Activated CD8-positive, alpha-beta memory T cell treated with anti-CD3 and anti-CD28 coated beads, Interleukin-2, amount 50 U/mL, for 1 hour (primary cell): Measurements from ENCODE around the gene NAALADL2.
"Not testable (repeated sequence)": the region's sequence is repeated elsewhere in the genome, so short reads cannot be mapped to it uniquely, and the experiment has no call there.

Experiments used
- DNase-seq: peaks from one replicate; pipeline ENCODE4 v3.0.0-alpha.2; 2020; ENCODE audit errors: extremely low read depth

NAALADL2 gene

GRCh38 chr3:175073219-175073905, 214.2 kb downstream of the NAALADL2 start:
- DNase-seq, result no peak

GRCh38 chr3:175075269-175075668, 216.1 kb downstream of the NAALADL2 start:
- DNase-seq, result no peak

GRCh38 chr3:175077216-175077615, 218.1 kb downstream of the NAALADL2 start:
- DNase-seq, result no peak

DNA sequence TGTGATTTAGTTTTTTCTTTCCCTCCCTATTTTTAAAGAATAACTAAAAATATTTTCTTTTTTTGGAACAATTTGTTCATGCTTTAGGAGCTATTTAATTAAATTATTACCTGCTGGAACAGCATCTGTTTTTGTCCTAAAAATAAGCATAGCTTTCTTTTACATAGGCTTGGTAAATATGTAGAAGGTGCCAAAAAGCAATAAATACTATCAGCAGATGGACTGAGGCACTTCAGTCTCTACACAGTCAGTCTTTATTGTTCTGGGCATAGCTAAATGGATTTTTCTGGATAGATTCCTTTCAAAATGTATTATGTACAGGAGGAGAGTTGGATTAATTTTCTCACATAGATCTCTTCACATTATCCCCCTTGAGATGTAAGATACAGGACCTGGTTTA, 223.5 kb downstream of the NAALADL2 start:
- DNase-seq, result no peak

DNA sequence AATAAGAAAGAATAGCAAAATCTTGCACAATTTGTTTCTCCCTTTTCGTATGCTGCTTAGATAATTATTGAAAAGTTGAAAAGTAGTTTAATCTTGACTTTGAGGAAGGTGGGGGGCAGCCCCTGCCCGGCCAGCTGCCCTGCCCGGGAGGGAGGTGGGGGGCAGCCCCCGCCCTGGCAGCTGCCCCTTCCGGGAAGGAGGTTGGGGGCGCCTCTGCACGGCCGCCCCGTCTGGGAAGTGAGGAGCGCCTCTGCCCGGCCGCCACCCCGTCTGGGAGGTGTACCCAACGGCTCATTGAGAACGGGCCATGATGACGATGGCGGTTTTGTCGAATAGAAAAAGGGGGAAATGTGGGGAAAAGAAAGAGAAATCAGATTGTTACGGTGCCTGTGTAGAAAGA, 228.0 kb downstream of the NAALADL2 start:
- not testable (repeated sequence) for DNase-seq

DNA sequence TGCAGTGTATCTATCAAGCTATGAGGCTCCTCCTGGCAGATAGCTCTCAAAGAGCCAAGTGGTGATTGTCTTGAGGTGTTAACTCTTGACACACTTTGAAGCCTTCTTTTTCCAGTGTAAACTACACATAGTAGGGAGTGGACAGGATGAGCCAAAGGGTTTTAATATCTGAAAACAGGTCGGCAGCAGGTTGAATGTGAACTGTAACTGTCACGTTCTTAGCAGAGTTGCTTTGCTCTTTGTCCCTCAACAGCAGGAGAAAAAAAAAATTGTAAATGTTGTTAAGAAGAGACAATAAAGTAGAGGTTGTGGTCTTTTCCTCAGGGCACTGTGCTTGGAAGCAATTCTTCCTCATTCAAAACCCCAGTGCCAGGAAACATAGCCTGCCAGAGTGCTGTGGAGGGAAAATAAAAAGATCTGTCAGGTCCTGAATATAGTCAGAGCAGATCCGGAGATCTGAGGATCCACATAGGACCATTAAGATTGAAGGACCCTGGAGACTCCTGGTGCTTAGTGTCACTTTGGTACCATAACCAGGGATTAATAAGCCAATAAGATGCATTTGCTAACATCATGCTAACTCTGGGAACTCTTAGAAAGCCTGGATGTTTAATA, 229.7 kb downstream of the NAALADL2 start:
- no peak for DNase-seq

DNA sequence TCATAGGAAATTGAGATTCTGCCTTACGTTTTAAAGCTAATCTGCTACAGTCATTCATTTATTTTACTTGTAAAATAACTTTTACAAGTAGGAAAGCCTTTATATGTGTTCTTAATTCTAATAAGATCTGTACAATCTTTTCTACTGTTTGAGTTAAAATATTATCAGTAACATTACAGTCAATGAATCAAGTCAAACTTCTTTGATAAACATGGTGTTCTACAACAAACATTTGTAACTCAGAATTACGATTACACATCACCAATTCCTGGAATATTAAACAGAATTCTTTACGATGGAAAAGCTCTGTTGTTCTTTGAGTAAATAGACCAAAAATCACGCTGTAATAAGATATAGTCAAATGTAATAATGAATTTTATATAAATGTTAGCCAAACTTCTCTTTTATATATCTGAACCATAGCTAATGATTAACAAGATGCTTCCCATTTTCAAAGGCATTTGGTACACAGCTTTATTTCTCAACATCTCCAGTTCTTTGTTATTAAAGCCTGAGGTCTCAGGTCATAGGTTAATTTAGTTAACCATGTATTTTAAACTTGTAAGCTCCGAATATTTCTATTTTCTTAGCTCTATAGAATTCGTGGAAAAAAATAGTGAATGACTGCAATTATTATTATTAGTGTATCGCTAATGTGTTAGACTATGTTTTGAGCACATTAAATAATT, 232.4 kb downstream of the NAALADL2 start:
- DNase-seq, result no peak

- no peak for DNase-seq
Measured at GRCh38 chr3:175093748-175094147, 234.6 kb downstream of the NAALADL2 start.

DNA sequence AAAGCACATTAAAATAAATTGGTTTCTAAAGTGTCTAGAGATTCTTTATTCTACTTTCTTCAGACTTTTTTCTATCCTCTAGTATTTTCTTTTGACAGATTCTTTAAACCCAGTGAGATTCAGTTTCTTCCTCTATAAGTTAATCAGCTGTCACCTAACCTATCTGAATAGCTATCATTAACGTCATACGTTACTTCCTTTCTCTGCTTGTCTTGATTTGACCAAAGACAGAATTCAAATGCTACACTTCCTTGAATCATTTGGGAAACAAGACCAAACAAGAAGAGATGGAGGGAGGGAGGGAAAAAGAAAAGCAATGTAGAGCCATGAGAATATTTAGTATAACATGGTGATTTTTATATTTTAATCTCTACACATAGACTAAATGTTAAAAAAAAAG, 235.2 kb downstream of the NAALADL2 start:
- no peak for DNase-seq

DNA sequence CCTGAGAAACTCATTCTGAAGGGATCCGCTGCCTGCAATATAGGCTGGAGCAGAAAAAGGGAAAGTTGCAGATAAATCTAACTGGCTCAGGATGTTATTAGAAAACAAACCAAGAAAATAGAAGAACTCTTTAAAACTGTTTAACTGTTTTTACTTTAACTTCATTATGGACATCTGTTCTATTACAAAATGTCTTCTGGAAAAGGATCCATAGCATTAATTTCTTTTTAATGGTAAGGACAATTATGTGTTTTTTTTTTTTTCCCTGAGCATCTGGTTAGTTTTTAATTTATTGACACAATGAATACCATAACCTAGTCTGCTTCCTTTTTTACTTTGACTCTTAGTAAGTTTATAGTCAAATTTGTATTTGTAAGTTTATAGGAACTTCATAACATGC, 239.5 kb downstream of the NAALADL2 start:
- no peak for DNase-seq

- DNase-seq, result no peak
Measured at GRCh38 chr3:175102161-175102560, 243.0 kb downstream of the NAALADL2 start.

DNA sequence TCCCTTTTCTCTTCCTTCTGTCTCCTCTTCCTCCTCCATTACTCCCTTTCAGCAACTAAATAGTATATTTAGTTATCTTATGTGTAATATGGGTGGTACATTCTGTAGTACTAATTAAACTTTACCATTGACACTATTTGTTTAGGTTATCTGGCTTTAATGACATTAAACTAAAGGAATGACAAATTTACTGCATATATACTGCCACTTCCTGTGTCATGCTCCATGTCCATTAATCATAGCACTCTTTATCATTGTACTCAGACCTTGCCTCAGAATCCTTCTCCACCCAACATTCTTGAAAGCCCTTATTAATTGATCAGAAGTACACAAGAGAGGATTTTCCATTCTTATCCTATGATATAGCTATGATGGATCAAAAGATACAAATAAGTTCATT, 244.2 kb downstream of the NAALADL2 start:
- DNase-seq, result no peak

DNA sequence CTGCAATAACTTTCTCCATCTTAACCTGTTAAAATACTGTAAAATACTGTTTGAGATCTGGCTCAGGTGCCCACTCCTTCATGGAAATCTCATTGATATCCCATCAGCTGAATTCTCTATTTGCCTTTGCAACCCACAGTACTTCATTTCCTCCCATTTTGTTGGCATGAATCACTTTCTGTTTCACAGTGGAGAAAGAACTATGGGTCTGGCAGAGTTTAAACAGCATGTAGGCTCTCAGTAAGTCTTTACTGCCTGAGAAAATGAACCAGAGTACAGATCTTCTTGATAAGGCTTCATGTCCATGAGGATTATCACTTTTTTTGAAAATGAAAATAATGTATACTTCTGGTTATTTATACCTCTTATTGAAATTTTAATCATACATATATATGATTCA, 245.9 kb downstream of the NAALADL2 start:
- no peak for DNase-seq

GRCh38 chr3:175107231-175107630, 248.1 kb downstream of the NAALADL2 start:
- DNase-seq, result no peak

DNA sequence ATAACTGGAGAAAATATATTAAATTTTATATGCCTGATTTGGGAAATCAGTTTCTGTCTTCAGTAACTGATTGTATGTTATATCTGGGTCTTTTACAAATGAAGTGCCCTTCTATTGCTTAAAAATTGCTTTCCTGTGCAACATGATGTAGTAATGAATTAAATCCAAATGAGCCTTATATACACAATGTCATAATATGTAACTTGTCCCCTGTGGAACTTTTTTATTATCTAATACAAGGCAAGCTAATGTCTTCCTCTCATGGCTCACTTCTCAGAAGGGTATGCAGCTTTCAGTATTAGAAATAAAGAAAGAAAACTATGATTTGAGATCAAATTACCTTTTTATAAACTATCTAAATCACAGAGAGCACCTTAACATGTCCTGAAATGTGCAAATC, 248.9 kb downstream of the NAALADL2 start:
- DNase-seq, result no peak

DNA sequence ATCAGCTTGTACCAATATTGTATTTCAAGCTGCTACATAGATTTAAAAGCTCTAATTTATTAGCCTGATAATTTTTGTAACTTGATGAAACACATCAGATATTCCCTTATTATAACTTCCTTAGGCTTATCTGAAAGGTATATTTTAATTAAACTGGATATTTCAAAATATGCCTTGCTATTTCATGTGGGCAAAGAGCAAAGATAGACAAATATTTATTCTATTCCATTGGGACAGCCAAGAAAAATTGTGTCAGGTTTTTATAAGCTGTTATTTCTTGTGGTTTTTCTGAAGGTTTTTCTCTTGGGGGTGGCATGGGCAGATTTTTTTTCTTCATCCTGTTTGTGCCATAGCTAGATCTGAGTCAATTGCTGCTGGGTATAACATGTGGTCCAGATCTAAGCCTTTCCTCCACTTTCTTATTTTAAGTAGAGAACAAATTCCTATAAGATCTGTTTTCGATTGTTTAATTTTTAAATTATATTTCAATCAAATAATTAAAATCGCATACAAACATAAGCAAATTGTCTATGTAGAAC, 249.5 kb downstream of the NAALADL2 start:
- no peak for DNase-seq

GRCh38 chr3:175111036-175111435, 251.9 kb downstream of the NAALADL2 start:
- no peak for DNase-seq

GRCh38 chr3:175118382-175118941, 259.3 kb downstream of the NAALADL2 start:
- no peak for DNase-seq

- DNase-seq, result no peak
Measured at GRCh38 chr3:175121225-175121624, 262.1 kb downstream of the NAALADL2 start.

DNA sequence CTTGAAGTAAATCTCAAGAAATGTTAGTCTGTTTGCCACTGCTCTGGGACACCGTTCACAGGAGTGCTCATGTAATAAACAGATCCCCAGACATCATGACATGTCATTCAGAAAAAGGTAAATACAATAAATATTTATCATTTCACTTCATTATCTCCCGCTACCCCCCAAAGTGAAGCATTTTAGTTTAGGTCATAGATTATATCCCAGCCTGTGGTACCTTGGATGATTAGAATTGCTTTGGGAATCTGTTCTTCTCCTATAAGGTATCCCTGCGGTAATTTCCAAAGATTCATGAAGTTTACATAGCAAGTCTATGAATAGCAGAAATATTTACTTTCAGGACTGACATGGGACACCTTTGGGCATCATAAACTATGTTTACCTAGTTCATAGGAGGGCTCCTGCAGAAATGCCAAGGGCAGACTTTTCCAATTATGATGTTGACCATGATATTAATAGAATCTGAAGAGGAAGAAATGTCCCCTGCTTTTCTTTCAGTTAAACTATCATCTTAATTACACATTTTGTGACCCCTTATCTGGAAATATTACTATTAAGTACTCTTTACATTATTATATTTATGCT, 268.0 kb downstream of the NAALADL2 start:
- DNase-seq, result no peak

DNA sequence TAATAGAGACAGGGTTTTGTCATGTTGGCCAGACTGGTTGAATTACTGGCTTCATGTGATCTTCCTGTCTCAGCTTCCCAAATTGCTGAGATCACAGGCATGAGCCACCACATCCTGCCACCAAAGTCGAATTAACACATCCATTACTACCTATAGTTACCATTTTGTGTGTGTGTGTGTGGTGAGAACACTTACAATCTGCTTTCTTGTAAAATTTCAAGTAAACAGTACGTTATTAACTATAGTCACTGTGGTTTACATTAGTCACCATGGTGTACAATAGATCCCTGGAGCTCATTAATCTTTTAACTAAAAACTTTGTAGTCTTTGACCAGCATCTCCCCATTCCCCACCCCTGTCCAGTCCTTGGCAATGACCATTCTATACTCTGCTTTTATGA, 270.0 kb downstream of the NAALADL2 start:
- DNase-seq, result no peak

- DNase-seq, result no peak
Measured at GRCh38 chr3:175129571-175129970, 270.4 kb downstream of the NAALADL2 start.
